ENCODE results near the gene RDM1.

DNA sequence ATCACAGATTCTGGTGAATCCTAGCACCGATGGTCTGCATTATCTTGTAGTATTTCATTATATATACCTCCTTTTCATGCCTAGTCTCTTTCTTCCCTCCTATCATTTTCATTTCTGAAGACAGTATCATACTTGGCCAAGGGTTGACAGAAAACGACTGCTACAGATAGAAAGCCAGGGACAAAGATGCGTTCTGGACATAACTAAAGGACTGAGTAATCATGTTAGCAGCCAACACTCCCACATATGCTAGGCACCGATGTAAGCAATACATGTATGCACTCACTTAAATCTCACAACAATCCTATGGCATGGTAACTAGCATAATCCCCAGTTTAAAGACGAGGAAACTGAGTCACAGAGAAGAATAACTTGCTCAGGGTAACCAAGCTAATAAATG lies 22.9 kb downstream of the RDM1 start:
- TF ChIP-seq, protein P1, sequence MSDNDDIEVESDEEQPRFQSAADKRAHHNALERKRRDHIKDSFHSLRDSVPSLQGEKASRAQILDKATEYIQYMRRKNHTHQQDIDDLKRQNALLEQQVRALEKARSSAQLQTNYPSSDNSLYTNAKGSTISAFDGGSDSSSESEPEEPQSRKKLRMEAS (IDR thresholded peaks at IDR 0.05): no peak
- TF ChIP-seq EP300 (IDR thresholded peaks at IDR 0.05; ENCODE audit: borderline replicate concordance) (no peak), TAF1 (IDR thresholded peaks at IDR 0.05; ENCODE audit: low read depth) (no peak), RAD21 (IDR thresholded peaks at IDR 0.05; ENCODE audit: low read depth) (no peak), EGR1 (IDR thresholded peaks at IDR 0.05) (no peak), ZBTB7A (IDR thresholded peaks at IDR 0.05; ENCODE audit: low read depth) (no peak), NFIC (IDR thresholded peaks at IDR 0.05) (no peak), CREB1 (IDR thresholded peaks at IDR 0.05; ENCODE audit: low read depth) (no peak)
- TF ChIP-seq, protein P2, sequence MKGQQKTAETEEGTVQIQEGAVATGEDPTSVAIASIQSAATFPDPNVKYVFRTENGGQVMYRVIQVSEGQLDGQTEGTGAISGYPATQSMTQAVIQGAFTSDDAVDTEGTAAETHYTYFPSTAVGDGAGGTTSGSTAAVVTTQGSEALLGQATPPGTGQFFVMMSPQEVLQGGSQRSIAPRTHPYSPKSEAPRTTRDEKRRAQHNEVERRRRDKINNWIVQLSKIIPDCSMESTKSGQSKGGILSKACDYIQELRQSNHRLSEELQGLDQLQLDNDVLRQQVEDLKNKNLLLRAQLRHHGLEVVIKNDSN (IDR thresholded peaks at IDR 0.05): no peak

All from Ishikawa (cell line).